Heart left ventricle (tissue), 16 donors: Measurements from ENCODE around the gene GHITM. TPM values are rescaled to one million over a fixed set of nuclear protein-coding genes. Genes with fewer than 3 reads are reported as not detected.

ENCODE experiments used
- ATAC-seq, 4 donors: fragments of 200-7000 bp; cut with Tn5 transposase; one replicate each; pipeline ENCODE4 v1.9.1; 2020 to 2022; ENCODE audit warnings: moderate library complexity in 4 of 4, mild to moderate bottlenecking in 3 of 4, moderate number of reproducible peaks in 1 of 4
- DNase-seq, 5 donors: peaks; one replicate each; pipeline ENCODE4 v3.0.0-alpha.2; 2020
- H3K27ac ChIP-seq, 12 donors: fragments of 200-600 bp; sonication (generic) in 4 of 12; one replicate each; pipeline versions ENCODE4 v1.5.0 to v1.8.0; 2016 to 2022; ENCODE audit warnings: mild to moderate bottlenecking in 2 of 12
- H3K27me3 ChIP-seq, 9 donors: fragments of 200-600 bp; sonication (generic) in 2 of 9; one replicate each; pipeline versions ENCODE4 v1.5.1 to v1.8.0; 2016 to 2022; ENCODE audit warnings: mild to moderate bottlenecking in 3 of 9
- H3K36me3 ChIP-seq, 9 donors: fragments of 200-600 bp; sonication (generic) in 2 of 9; one replicate each; pipeline versions ENCODE4 v1.5.0 to v1.8.0; 2018 to 2022; ENCODE audit warnings: mild to moderate bottlenecking in 2 of 9
- H3K4me1 ChIP-seq, 12 donors: fragments of 200-600 bp; sonication (generic) in 4 of 12; one replicate each; pipeline versions ENCODE4 v1.5.0 to v1.8.0; 2016 to 2022; ENCODE audit warnings: mild to moderate bottlenecking in 3 of 12
- H3K4me3 ChIP-seq, 12 donors: fragments of 200-600 bp; sonication (generic) in 4 of 12; one replicate each; pipeline versions ENCODE4 v1.5.0 to v1.8.0; 2017 to 2022; ENCODE audit warnings: mild to moderate bottlenecking in 9 of 12, moderate library complexity in 4 of 12
- H3K9me3 ChIP-seq, 12 donors: fragments of 200-600 bp; sonication (generic) in 4 of 12; one replicate each; pipeline versions ENCODE4 v1.5.0 to v1.8.0; 2016 to 2022; ENCODE audit warnings: mild to moderate bottlenecking in 1 of 12
- CTCF ChIP-seq, 12 donors: fragments of 200-600 bp; sonication (generic) in 4 of 12; IDR thresholded peaks; one replicate each; pipeline versions ENCODE4 v1.5.0 to v1.8.0; 2018 to 2022; ENCODE audit warnings: antibody characterized with exemption in 12 of 12, mild to moderate bottlenecking in 5 of 12
- POLR2A ChIP-seq, 2 donors: fragments of 450-650 bp; IDR thresholded peaks; one replicate each; pipeline ENCODE4 v1.6.1; 2017; ENCODE audit warnings: antibody characterized with exemption in 2 of 2, mild to moderate bottlenecking in 2 of 2, moderate library complexity in 2 of 2
- WGBS, 4 donors: extraction: QIAGEN DNeasy Blood & Tissue Kit in 2 of 4; methylation state at CpG; one replicate each; pipeline versions ENCODE4 v1.1.5 to v1.1.7; 2013 to 2018; 5-methylcytosine and 5-hydroxymethylcytosine counted together
- intact Hi-C, 10 donors: fragments of 100-400 bp; cut with DNase I; formaldehyde crosslinking; loops; one replicate each; pipeline versions ENCODE4 v1.11.1 to v1.14.2; 2022
- polyA plus RNA-seq, 2 donors: library from polyadenylated mRNA; stranded (reverse); fragments of 200-250 nt; gene quantifications; one replicate each; pipeline ENCODE4 v1.2.3, GENCODE V29; 2013
- total RNA-seq, 9 donors: library from RNA; depleted of rRNA in 2 of 9; stranded (reverse); fragments of >200 nt in 2 of 9; fragmentation: NEBNext Ultra II Directional in 3 of 9; extraction: Animal tissue kit (Norgen Biotek cat#: 25700) in 3 of 9; gene quantifications; one replicate each; pipeline versions ENCODE4 v1.1.0 to v1.2.4, GENCODE V29; 2016 to 2023
- donor health status: ischemic (EF 13 %, LVEDD 7.1; RV severe dilation, severe dysfunction).
- donor health status: healthy with polysubstance abuse.
- donor health status: DM: no; HTN: yes; CAD: no.
- donor health status: DM: no; HTN: no; CAD: no.
- donor health status: ischemic (EF 25% LVEDD 6.9; RV normal size, moderate dysfunction).
- donor health status: ischemic (EF 25% LVEDD 5.7; RV mildly dilated, moderate dysfunction).
- donor health status: healthy.
- donor health status: DM: yes; HTN: yes; CAD: no.
- donor health status: ischemic (EF 35%, LVEDD 5.7; RV mildly dilated, moderate dysfunction).
- donor health status: nonischemic (EF 11% LVEDD 7.7; RV severe dilation, severe dysfunction).
- donor health status: DM: yes; HTN: yes; CAD: no.
- donor health status: PGD.
- donor health status: ischemic (EF 29% LVEDD 5.4; RV normal size, mild dysfunction).
- donor health status: nonischemic (EF 23%, LVEDD 6.1; RV moderate dilation, normal function).

The GHITM gene
- total and polyA plus RNA-seq, 11 donors = 274 to 603 (median 393) TPM

- intact Hi-C loops = loop anchor here in 1 of 10 donors (5.0 kb wide), 1 partner anchor 42 kb away; no protein-coding TSS in a partner anchor
- 0 to 3% (median 1%) methylated on average over 43 to 61 of the region's 61 CpGs for WGBS, 4 donors
Observed at GRCh38 chr10:84194424-84195043, 55.2 kb downstream of the GHITM start, which contains the start of gene CDHR1. TSS of gene CDHR1 (plus strand) at chr10:84194537. CDS start at chr10:84194761, 224 bp downstream.

GRCh38 chr10:84195044-84195830, 55.9 kb downstream of the GHITM start:
- 18 to 35% (median 27%) methylated on average over 25 to 43 of the region's 43 CpGs for WGBS, 4 donors
- no peak for DNase-seq
- intact Hi-C loops = loop anchor here in 1 of 10 donors (5.0 kb wide), 1 partner anchor 43 kb away; no protein-coding TSS in a partner anchor
- H3K9me3 ChIP-seq = no peaks in the 10 kb centered on the region
- peak in 1 of 4 donors; percentile 6 for ATAC-seq
- no peaks in the 10 kb centered on the region for H3K36me3 ChIP-seq
- H3K27me3 ChIP-seq = peaks cover 9 to 56% (median 23%) of the 10 kb centered on the region in 9 donors
- H3K4me3 ChIP-seq = peak overlapping the region in 11 of 12 donors; percentile 28 to 56 (median 50)
- H3K4me1 ChIP-seq = peaks cover 0 to 26% (median 8%) of the 10 kb centered on the region in 12 donors
- TF ChIP-seq CTCF (IDR thresholded peaks at IDR 0.05) = no peak
- no peak overlapping the region for H3K27ac ChIP-seq

More at GRCh38 chr10:84194424-84195043, 55.2 kb downstream of the GHITM start, which contains the start of gene CDHR1:
- Histone ChIP-seq H3K36me3 (no peaks in the 10 kb centered on the region), H3K4me3 (peak within 1 kb of the TSS; percentile 28 to 56 (median 50)), H3K27ac (no peak within 1 kb of the TSS), H3K27me3 (peaks cover 9 to 56% (median 23%) of the 10 kb centered on the region in 9 donors), H3K4me1 (peaks cover 0 to 26% (median 8%) of the 10 kb centered on the region in 12 donors), H3K9me3 (no peaks in the 10 kb centered on the region)
- TF ChIP-seq POLR2A (IDR thresholded peaks at IDR 0.05) (no peak), CTCF (IDR thresholded peaks at IDR 0.05) (no peak)
- DNase-seq (peak in 2 of 5 donors; percentile 21 to 39), ATAC-seq (peak in 3 of 4 donors; percentile 27 to 73 (median 34))

- Histone ChIP-seq H3K27me3 (peaks cover 9 to 52% (median 21%) of the 10 kb centered on the region in 9 donors), H3K36me3 (no peaks in the 10 kb centered on the region), H3K27ac (no peak overlapping the region), H3K9me3 (no peaks in the 10 kb centered on the region), H3K4me1 (peaks cover 0 to 26% (median 8%) of the 10 kb centered on the region in 12 donors), H3K4me3 (no peak overlapping the region)
- WGBS, 4 donors = 32 to 37% (median 36%) methylated on average over 4 of the region's 4 CpGs
- DNase-seq (no peak), ATAC-seq (no peak)
- intact Hi-C loops = loop anchor here in 1 of 10 donors (5.0 kb wide), 1 partner anchor 44 kb away; no protein-coding TSS in a partner anchor
- TF ChIP-seq POLR2A (IDR thresholded peaks at IDR 0.05) (no peak), CTCF (IDR thresholded peaks at IDR 0.05) (no peak)
Observed at GRCh38 chr10:84196083-84196482, 56.8 kb downstream of the GHITM start.

GRCh38 chr10:84196941-84197340, 57.6 kb downstream of the GHITM start:
- intact Hi-C loops = loop anchor here in 1 of 10 donors (5.0 kb wide), 1 partner anchor 45 kb away; no protein-coding TSS in a partner anchor
- H3K36me3 ChIP-seq = no peaks in the 10 kb centered on the region
- no peaks in the 10 kb centered on the region for H3K9me3 ChIP-seq
- H3K4me1 ChIP-seq = peaks cover 0 to 26% (median 8%) of the 10 kb centered on the region in 12 donors
- H3K4me3 ChIP-seq = no peak overlapping the region
- TF ChIP-seq POLR2A (IDR thresholded peaks at IDR 0.05) (no peak), CTCF (IDR thresholded peaks at IDR 0.05) (peak in 1 of 12 donors; percentile 15)
- ATAC-seq (peak; percentile 74 to 86 (median 79)), DNase-seq (peak in 4 of 5 donors; percentile 40 to 80 (median 64))
- 43 to 66% (median 61%) methylated on average over 5 of the region's 5 CpGs for WGBS, 4 donors
- H3K27ac ChIP-seq = no peak overlapping the region
- peaks cover 9 to 44% (median 21%) of the 10 kb centered on the region in 9 donors for H3K27me3 ChIP-seq
